Chondrocyte (in vitro differentiated cells): ENCODE data around the gene ZNF718. TPM values are rescaled to one million over a fixed set of nuclear protein-coding genes. Genes with fewer than 3 reads are reported as not detected.
"Not testable (repeated sequence)": the region's sequence is repeated elsewhere in the genome, so short reads cannot be mapped to it uniquely, and the experiment has no call there.

Experiments
- DNase-seq: peaks from one replicate; pipeline ENCODE4 v3.0.0; 2021; ENCODE audit warnings: mixed read lengths, low spot score
- H3K27ac Mint-ChIP-seq: one replicate; pipeline ENCODE4 v1.8.0; 2021; ENCODE audit warnings: mild to moderate bottlenecking, moderate library complexity, mixed read lengths; ENCODE audit not compliant: unreplicated experiment
- H3K27me3 Mint-ChIP-seq: 2 replicates; pipeline ENCODE4 v1.8.0; 2021; ENCODE audit warnings: low read depth, mixed read lengths
- H3K36me3 Mint-ChIP-seq: 2 replicates; pipeline ENCODE4 v1.8.0; 2021; ENCODE audit warnings: low read depth, mixed read lengths
- H3K4me1 Mint-ChIP-seq: 2 replicates; pipeline ENCODE4 v1.8.0; 2021; ENCODE audit warnings: low read depth, mild to moderate bottlenecking, mixed read lengths
- H3K4me3 Mint-ChIP-seq: one replicate; pipeline ENCODE4 v1.8.0; 2021; ENCODE audit warnings: mild to moderate bottlenecking, moderate library complexity, mixed read lengths; ENCODE audit not compliant: unreplicated experiment
- H3K9me3 Mint-ChIP-seq: 2 replicates; pipeline ENCODE4 v1.8.0; 2021; ENCODE audit warnings: low read depth, mixed read lengths
- CTCF ChIP-seq: fragments of 200-600 bp; sonication (generic); IDR thresholded peaks from 2 replicates; pipeline ENCODE4 v1.5.0; 2021; ENCODE audit warnings: antibody characterized with exemption, mild to moderate bottlenecking, moderate library complexity
- total RNA-seq: library from RNA; stranded (reverse); gene quantifications from 3 replicates; pipeline ENCODE4 v1.2.1, GENCODE V29; 2021

ZNF718 gene
- total RNA-seq, 1 donor from 2014 or later, result 3.2 TPM

DNA sequence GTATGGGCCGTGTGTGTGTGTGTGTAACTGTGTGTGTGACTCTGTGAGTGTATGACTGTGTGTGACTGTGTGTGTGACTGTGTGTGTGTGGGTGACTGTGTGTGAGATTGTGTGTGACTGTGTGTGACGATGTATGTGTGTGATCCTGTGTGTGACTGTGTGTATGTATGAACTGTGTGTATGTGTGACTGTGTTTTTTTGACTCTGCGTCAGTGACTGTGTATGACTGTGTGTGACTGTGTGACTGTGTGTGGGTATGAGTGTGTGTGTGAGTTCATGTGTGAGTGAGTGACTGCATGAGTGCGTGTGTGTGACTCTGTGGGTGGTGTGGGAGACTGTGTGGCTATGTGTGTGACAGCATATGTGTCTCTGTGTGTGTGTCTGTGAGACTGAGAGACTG, 81.8 kb downstream of the ZNF718 start:
- peaks cover 33% of the 10 kb centered on the region for H3K9me3 Mint-ChIP-seq
- peaks cover 15% of the 10 kb centered on the region for H3K36me3 Mint-ChIP-seq
- DNase-seq, result no peak
- no peak overlapping the region for H3K27ac Mint-ChIP-seq
- H3K27me3 Mint-ChIP-seq, result no peaks in the 10 kb centered on the region
- no peaks in the 10 kb centered on the region for H3K4me1 Mint-ChIP-seq
- no peak overlapping the region for H3K4me3 Mint-ChIP-seq
- no peak for TF ChIP-seq CTCF

GRCh38 chr4:208416-209096, 84.3 kb downstream of the ZNF718 start:
- not testable (repeated sequence) for DNase-seq, H3K4me3 Mint-ChIP-seq, H3K27ac Mint-ChIP-seq, H3K4me1 Mint-ChIP-seq, H3K27me3 Mint-ChIP-seq
- Mint-ChIP-seq H3K9me3 (peaks cover 24% of the 10 kb centered on the region), H3K36me3 (peaks cover 12% of the 10 kb centered on the region)

DNA sequence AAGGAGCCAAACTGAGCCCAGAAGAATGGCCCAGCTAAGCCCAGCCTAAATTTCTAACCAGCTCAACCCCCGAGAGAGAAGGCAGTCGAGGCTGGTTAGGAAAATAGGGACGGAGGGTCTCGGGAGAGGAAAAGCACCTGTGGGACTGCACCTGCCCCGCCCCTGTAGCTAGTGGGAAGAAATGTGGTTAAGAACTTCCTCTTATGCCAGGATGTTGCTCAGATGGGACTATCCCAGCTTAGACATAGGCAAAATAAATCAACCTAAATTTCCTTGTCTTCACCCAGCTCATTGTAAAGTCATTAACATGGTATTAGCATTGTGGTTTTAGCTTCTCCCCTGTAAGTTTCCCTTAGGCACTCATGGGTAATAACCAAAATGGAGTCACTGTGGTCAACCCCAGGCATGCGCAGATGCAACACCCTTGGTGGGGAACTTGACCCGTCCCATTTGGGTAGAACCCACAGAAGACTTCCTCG, 86.8 kb downstream of the ZNF718 start:
- Mint-ChIP-seq H3K4me3 (no peak overlapping the region), H3K9me3 (peaks cover 24% of the 10 kb centered on the region), H3K36me3 (peaks cover 8% of the 10 kb centered on the region), H3K27ac (no peak overlapping the region), H3K4me1 (peaks cover 11% of the 10 kb centered on the region), H3K27me3 (no peaks in the 10 kb centered on the region)
- DNase-seq, result no peak
- TF ChIP-seq CTCF, result no peak

- Mint-ChIP-seq H3K4me1 (peaks cover 11% of the 10 kb centered on the region), H3K27ac (peak overlapping the region; percentile 95), H3K4me3 (peak overlapping the region; percentile 76), H3K27me3 (no peaks in the 10 kb centered on the region), H3K9me3 (peaks cover 20% of the 10 kb centered on the region), H3K36me3 (peaks cover 6% of the 10 kb centered on the region)
- no peak for TF ChIP-seq CTCF
- DNase-seq, result no peak
Observed at GRCh38 chr4:212438-213188, 88.3 kb downstream of the ZNF718 start.

DNA sequence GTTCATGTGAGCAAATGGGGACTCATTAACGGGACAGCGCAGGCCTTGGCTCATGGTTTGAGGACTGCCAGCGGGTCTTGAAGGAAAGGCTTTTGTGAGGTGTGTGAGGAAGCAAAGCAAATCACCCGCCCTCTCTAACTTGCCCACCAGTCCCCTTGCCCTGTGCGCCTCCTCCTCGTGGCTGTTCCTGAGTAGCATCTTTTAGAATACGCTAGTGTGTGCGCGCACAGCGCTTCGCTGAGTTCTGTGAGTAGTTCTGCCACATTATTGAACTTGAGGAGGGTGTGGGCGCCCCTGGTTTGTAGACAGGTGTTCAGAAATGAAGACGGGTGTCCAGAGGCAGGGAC, 88.9 kb downstream of the ZNF718 start:
- Mint-ChIP-seq H3K4me1 (peaks cover 11% of the 10 kb centered on the region), H3K27ac (peak overlapping the region; percentile 95), H3K4me3 (peak overlapping the region; percentile 76), H3K9me3 (peaks cover 14% of the 10 kb centered on the region)
- not testable (repeated sequence) for DNase-seq, H3K27me3 Mint-ChIP-seq, H3K36me3 Mint-ChIP-seq

Other genes with a start within 250 kb of the ZNF718 start
- 2.6 to 6.5 TPM (median 2.9 TPM) in 3 replicates for gene ZNF595, start 71.2 kb upstream of the ZNF718 start, total RNA-seq
- gene ZNF732, start 181.0 kb downstream of the ZNF718 start, total RNA-seq, result 0.37 to 1.1 TPM (median 0.46 TPM) in 3 replicates
- 7.9 to 13.7 TPM (median 7.9 TPM) in 3 replicates for gene ZNF141, start 213.3 kb downstream of the ZNF718 start, total RNA-seq